GM21723 (cell line): ENCODE measurements around the gene UBE3C.
A peak's percentile ranks its signal among the peaks of the same experiment; 100 is the strongest.
"Not testable (repeated sequence)": the region's sequence is repeated elsewhere in the genome, so short reads cannot be mapped to it uniquely, and the experiment has no call there.

Experiments
- ATAC-seq: cut with Tn5 transposase; IDR thresholded peaks from one replicate; pipeline ENCODE4 v1.9.1; 2021; ENCODE audit warnings: mild to moderate bottlenecking, moderate library complexity; ENCODE audit not compliant: unreplicated experiment

Gene UBE3C

DNA sequence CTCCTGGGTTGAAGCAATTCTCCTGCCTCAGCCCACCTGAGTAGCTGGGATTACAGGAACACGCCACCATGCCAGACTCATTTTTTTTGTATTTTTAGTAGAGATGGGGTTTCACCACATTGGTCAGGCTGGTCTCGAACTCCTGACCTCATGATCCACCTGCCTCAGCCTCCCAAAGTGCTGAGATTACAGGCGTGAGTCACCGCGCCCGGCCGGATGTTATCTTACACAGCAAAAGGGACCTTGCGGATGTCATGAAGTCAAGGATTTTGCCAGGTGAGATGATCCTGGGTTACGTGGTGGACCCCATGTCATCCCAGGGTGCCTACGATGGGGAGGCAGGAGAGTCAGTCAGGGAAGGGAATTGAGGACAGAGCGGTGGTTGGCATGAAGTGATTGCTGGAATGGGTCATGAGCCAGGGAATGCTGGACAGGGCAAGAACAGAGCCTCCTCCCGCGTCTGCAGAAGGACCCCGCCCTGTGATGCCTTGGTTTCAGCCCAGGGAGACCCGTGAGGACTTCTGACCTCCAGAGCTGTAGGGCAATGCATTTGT is 8.7 kb upstream of the UBE3C start:
- ATAC-seq: no peak

DNA sequence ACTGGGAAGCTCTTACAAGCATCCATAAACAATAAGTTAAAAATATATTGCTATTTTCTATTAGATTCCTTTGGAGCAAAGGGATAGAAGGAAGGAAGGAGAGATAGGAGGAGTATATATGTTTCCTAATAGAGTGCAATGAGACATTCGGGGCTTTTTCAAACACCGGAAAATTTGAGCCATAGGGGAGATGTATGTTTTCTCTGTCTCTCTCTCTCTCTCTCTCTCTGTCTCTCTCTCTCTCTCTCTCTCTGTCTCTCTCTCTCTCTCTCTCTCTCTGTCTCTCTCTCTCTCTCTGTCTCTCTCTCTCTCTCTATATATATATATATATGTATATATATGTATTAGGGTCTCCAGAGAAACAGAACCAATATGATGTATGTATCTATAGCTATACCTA is 7.9 kb upstream of the UBE3C start:
- not testable (repeated sequence) for ATAC-seq

DNA sequence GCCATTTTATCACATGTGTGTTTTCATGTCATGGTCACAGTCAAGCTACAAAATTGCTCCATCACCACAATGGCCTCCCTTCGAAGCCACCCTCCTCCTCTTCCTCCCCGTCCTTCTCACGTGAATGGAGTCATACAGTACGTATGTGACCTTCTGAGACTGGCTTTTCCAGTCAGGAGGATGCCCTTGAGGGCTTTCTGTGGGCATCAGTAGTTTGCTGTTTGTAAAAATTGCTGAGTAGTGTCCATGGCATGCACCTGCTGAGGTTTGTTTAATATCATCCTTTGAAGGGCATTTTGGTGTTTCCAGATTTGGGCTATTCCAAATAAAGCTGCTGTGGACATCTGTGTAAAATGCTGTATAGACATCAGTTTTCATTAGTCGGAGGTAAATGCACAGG is 5.9 kb upstream of the UBE3C start:
- ATAC-seq: no peak

DNA sequence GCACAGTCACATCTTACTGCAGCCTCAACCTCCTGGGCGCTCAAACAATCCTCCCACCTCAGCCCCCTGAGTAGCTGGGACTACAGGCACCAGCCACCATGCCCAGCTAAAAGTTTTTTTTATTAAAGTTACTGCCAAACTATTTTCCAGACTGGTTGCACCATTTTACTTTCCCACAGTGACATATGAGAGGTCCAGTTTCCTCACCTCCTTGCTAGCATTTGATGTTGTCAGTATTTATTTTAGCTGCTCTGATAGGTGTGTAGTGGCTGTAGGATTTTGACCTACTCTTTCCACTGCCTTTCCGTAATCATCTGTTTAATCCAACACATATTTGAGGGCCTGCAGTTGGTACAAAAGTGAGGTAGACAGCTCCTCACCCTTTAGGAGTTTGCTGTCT is 5.4 kb upstream of the UBE3C start:
- no peak for ATAC-seq

DNA sequence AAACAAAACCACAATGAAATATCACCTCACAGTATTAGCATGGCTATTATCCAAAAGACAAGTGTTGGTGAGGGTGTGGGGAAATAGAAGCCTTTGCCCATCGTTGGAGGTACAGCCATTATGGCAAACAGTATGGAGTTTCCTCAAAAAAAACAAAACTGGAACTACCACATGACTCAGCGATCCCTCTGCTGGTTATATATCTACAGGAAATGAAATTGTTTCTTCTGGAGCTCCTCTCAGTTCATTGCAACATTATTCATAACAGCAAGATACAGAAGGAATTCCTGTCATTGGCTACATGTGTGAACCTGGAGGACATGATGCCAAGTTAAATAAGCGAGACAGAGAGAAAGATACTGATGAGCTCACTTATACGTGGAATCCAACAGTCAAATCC is 2.4 kb upstream of the UBE3C start:
- no peak for ATAC-seq

DNA sequence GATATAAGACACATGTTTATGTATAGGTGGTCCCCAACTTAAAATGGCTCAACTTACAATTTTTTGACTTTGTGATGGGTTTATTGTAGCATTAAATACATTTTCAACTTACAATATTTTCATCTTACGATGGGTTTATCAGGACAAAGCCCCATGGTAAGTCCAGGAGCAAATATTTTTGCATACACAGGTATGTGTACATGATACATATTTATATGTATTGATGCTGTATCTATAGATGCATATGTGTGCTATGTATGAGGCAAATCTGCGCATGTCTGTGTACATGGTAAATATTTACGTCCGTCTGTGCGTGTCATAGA is 664 bp upstream of the UBE3C start:
- no peak for ATAC-seq

DNA sequence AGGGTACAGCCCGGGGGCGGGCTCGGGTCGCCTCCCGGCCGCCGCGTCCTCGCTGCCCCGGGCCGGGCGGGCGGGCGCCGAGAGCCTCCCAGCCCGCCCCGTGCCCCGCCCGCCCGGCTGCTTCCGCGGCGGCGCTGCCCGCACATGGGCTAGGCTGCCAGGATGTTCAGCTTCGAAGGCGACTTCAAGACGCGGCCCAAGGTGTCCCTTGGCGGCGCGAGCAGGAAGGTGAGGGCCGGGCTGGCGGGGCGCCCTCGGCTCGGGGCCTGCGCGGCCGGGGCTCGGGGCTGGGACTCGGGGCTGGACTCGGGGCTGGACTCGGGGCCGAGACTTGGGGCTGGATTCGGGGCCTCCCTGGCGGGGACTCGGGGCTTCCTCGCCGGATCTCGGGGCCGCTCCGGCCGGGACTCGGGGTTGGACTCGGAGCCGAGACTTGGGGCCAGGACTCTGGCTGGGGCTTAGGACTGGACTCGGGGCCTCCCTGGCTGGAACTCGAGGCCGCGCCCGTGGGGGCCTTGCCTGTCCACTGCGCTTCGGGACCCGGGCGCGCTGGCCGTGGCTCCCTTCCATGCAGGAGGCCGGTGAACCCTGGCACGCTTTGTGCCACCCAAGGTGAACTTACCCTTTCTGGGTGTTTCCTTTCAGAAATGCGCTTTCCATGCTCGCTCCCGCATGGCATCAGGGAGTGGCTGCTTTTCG is 534 bp downstream of the UBE3C start:
- peak; percentile 50 for ATAC-seq

DNA sequence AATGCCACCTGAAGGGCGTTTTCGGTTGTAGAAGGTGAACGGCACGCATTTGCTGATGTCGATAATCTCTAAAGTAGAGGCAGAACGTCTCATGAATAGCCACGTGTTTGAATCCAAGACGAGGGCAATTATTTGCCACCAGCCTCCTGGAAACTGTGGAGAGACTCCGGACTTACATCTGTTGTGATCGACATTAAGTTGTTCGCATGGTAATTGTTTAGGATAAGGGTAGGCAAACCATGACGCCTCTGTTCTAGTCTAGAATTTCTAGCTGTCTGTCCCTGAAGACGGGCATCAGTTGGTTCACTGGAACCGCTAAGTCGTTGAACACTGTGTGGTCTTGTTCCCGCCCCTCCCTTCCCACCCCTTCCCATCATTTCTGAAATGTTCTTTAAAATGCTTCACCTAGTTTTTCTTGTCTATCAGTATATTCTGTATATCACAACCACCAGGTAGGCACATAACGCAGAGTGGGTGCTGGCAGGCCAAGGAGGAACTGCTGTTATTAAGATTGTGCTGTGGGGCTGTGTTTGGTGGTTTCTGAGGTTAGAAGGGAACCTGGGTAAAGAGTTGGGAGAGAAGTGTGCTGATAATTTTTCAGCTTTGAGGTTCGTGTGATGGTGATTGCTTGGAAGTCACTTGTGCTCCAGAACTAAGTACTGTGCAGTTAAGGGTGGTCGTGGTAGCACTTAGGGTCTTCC is 1.2 kb downstream of the UBE3C start:
- no peak for ATAC-seq

DNA sequence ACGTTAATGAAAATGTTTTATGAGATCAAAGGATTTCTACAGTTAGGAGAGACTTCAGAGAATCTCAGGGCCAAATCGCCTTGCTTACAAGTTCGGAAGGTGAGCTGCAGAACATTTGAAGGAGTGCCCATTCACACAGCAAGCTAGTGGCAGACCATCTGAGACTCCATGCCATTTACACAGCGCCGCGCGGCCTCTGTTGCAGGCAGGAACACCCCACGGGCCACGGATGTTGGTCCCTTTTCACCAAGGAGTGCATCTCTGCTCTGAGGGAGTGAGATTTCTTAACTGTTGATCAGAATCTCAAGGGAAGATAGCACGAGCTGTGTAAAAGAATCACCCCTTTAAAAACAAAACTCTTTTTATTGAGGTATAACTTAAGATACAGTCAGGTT is 1.8 kb downstream of the UBE3C start:
- no peak for ATAC-seq

DNA sequence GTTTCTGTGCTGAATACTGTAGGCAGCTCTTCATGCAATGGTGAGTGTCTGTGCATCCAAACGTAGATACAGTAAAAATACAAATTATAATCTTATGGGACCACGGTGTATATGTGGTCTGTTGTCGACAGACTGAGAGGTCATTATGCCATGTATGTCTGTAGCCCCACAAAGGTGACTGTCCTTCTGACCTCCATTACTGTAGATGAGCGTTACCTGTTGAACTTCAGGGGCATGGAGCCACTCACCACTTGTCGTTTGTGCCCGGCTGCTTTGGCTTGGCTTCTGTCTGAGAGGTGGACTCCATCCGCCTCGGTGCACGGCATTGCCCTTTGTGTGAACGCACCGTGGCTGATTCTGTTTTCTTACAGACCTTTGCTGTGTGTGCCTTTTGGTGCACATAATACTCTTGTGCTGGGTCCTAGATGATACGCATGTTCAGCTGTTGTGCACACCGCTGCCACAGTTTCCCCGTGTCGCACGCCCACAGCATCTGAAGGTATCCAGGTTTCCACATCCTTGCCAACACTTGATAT is 2.9 kb downstream of the UBE3C start:
- ATAC-seq: no peak

DNA sequence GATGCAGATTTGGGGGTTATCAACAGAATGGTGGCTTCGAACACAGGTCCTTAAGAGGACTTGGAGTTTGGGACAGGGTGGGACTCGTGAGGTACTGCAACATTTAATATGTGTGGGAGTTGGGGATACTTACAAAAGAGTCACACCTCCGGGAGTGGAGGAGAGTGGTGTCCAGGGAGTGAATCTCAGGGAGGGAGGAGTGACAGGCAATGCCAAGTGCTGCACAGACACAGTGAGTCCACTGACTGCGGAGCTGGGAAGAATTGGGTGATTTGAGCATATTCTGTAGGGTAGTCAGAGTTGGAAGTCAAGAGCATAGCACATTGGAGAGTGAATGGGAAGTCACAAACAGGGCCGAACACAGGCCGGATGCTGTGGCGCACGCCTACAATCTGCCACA is 5.1 kb downstream of the UBE3C start:
- no peak for ATAC-seq

DNA sequence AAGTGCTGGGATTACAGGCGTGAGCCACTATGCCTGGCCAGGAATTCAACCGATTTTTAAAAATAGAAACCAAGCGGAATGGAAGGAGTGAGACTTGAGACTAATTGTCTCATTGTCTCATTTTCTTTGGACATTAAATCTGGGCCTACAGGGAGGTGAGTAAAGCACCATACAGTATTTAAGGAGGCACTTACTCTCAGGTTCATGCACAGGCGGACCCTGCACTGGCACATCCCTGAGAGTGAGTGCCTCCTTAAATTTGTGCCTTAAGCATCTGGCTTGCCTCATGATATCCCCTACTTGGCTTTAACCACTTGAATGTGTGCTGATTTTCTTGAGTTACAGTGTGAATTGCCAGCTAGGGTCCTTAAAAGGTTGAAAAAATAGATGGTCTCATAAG is 10.6 kb downstream of the UBE3C start:
- no peak for ATAC-seq

DNA sequence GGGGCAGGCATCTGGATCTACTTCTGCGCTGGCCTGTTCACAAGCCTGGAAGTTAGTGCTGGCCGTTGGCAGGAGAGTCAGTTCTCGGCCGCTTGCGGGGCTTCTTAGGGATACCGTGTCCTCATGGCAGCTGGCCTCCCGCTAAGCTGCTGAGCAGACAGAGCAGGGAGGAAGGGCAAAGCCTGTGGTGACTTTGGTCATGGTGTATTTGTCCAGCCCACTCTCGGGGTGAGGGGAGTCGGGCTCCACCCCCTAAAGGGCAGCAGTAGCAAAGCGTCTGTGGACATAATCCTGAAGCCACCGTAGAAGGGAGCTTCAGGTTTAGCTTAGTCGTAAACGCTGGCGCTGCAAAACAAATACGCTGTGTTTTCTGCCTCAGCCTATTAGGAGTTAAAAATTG is 12.2 kb downstream of the UBE3C start:
- no peak for ATAC-seq

DNA sequence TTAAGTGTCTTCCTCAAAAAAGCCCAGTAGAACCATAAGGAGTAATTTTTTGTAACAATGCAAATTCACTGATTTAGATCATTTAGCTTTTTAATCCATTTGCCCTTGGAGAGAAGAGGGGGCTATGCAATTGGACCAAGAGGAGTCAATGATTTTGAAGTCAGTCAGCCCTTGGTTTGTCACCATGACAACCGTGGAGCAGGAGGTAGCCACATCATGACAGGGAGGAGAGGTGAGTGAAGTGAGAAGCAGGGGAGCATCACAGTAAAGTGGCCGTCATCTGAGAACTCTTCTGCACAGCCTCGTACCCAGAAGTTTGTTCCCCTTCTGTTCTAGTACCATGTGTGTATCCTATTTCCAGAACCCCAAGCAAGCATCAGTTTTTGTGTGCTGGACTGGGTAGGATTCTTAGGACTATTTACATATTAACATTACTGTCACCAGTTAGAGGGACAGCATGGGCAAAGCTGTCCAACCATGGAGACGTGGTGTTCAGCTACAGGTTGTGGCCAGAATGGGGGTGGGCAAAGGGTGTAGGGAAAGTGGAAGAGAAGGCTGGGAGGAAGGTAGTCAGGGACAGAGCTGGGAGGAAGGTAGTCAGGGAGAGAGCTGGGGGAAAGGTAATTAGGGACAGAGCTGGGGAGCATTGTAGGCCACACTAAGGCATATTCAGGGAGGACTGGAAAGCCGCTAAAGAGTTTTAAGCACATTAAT is 13.1 kb downstream of the UBE3C start:
- ATAC-seq: no peak

DNA sequence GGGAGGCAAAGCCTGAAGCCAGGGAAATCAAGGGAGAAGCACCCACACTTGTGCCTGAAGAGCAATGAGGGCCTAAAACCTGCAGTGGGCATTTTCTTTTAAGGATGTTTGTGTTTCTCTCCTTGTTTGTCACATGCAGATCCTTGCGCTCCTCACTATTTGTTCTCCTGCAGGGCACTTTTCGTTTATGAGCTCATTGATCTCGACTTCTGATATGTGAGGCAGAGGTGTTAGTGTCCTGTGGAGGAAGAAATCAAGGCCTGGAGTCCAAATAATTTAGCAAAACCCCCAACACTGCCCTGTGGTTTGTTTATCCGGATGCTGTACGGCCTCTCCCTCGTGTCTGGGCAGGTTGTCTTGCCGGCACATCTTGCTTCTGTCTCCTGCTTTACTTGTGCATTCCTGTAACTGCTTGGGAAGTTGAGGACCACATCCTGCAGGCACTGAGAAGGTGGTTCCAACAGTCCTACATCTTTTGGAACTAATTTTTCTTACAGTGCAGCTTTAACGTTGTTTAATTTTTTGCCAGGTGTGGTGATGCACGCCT is 13.7 kb downstream of the UBE3C start:
- ATAC-seq: no peak

DNA sequence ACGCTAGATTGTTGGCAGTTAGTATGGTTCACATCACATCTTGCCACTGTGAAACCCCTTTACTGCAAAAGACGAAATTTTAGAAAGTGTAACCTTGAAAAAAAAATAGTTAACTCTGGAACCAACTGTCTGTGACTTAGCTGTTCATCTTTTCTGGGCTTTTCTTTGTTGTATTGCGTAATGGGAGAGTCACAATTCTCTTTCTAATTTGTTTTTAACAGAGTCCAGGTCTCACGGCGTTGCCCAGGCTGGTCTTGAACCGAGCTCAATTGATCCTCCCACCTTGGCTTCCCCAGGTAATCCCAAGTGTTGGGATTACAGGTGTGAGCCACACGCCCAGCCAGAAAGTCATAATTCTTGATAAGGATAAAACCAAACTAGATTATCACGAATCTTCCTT is 14.5 kb downstream of the UBE3C start:
- ATAC-seq: no peak

DNA sequence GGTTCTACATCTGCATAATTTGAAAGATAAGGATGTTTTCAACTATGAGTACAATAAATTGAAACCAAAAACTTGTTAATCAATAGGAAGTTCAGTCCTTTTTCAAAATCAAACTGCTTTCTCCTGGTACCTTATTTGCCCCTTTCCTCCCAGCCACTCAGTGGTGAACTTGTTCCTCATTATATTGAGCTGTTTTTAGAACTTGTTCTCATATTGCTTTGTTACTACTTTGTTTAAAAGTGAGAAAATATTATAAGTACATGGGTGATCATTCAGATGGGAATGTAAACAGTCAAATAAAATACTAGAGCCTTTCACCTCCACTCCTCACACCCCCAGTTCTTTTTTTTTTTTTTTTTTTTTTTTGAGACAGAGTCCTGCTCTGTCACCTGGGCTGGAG is 17.2 kb downstream of the UBE3C start:
- no peak for ATAC-seq

DNA sequence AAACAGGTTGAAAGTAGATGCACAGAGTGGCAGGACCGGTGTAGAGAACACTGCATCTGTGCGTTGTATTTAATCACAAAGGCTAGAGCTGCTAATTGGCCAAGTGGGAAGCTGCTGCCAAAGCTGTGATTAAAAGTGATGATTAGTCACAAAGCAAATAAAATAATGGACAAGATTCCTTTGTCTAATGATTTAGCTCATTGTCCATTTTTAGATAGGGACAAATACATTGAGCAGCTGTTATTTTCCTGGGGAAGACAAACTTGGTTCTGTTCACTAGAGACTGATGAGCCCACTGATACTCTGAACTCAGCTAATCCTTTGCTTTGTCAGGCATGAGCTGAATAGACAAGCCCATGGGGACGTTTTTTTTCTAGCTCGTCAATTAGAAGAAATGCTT is 19.7 kb downstream of the UBE3C start:
- ATAC-seq: no peak

DNA sequence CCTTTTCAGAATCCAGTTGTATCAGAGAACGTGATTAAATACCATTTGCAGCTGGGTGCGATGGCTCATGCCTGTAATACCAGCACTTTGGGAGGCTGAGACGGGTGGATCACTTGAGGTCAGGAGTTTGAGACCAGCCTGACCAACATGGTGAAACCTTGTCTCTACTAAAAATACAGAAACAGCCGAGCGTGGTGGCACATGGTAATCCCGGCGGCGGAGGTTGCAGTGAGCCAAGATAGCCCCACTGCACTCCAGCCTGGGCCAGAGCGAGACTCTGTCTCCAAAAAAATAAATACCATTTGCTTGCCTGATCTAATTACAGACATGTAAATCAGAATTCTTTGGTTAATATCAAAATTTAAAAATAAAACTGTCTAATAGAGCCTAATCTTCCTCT is 20.8 kb downstream of the UBE3C start:
- ATAC-seq: not testable (repeated sequence)

DNA sequence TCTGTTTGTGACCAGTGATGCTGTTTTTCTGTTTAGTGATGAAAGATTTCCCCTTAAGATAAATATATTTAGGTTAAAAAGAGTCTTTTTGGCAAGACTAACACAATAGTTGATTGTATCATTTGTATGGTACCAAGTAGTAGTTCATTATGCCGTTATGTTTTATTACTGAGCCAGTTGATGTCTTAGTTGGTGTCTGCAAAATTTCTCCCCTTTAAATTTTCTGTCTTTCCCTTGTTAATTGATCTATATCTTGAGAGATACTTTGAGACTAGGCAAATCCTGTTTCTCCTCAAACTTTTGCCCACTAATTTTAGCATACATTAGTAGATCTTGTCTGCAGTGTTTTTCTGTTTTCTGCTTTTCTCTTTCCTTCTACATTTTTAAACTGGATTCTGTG is 21.7 kb downstream of the UBE3C start:
- ATAC-seq: no peak

DNA sequence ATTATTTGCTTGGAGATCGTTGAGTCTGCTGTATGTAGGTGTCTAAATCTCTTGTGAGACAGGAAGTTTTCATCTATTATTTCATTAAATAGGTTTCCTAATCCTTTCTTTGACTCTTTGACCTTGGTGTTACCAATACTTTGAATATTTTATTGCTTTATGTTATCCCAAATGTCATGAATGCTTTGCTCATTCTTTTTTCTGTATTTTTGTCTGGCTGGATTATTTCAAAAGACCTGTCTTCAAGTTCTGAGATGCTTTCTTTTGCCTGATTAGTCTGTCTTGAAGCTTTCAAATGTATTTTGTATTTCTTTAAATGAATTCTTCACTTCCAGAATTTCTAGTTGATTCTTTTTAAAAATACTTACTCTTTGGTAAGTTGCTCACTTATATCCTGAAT is 27.3 kb downstream of the UBE3C start:
- no peak for ATAC-seq

DNA sequence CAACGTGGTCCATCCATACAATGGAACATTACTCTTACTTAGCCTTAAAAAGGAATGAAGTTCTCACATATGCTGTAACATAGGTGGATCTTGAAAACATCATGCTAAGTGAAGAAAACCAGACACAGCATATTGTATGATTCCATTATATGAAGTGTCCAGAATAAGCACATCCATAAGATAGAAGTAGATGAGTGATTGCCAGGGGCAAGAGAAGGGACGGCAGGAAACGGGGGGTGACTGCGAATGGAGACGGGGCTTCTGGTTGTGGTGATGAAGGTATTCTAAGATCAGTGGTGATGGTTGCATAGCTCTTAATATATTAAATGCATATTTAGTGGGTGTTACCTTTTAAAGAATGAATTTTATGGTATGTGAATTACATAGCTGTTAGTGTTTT is 29.8 kb downstream of the UBE3C start:
- no peak for ATAC-seq
